Mucosa of rectum (tissue), 2 donors: Measurements from ENCODE around the gene PI16.

Source experiments
- H3K27ac ChIP-seq, 2 donors: one replicate each; pipeline ENCODE4 v1.7.0; 2013; ENCODE audit warnings: inconsistent platforms in 2 of 2, low read depth in 2 of 2, low read length in 2 of 2
- H3K27me3 ChIP-seq, 2 donors: one replicate each; pipeline ENCODE4 v1.7.0; 2013; ENCODE audit warnings: low read length in 2 of 2; ENCODE audit not compliant: control insufficient read depth in 2 of 2, insufficient read depth in 2 of 2
- H3K36me3 ChIP-seq, 2 donors: one replicate each; pipeline ENCODE4 v1.7.0; 2013; ENCODE audit warnings: low read length in 2 of 2; ENCODE audit not compliant: control insufficient read depth in 2 of 2, insufficient read depth in 2 of 2
- H3K4me1 ChIP-seq, 2 donors: one replicate each; pipeline ENCODE4 v1.7.0; 2013; ENCODE audit warnings: low read length in 2 of 2, mild to moderate bottlenecking in 1 of 2; ENCODE audit not compliant: control insufficient read depth in 2 of 2, insufficient read depth in 2 of 2
- H3K4me3 ChIP-seq, 2 donors: one replicate each; pipeline ENCODE4 v1.7.0; 2013; ENCODE audit warnings: low read length in 2 of 2
- H3K9ac ChIP-seq, 2 donors: one replicate each; pipeline ENCODE4 v1.7.0; 2013; ENCODE audit warnings: low read length in 2 of 2, low read depth in 1 of 2, mild to moderate bottlenecking in 1 of 2
- H3K9me3 ChIP-seq, 2 donors: one replicate each; pipeline ENCODE4 v1.7.0; 2013; ENCODE audit warnings: low read length in 2 of 2; ENCODE audit not compliant: control insufficient read depth in 2 of 2
- donor health status: healthy.
- donor health status: Normal muscosa, but diverticular disease.

Gene PI16

GRCh38 chr6:36964908-36965307, 10.4 kb downstream of the PI16 start:
- Histone ChIP-seq H3K27me3 (no peaks in the 10 kb centered on the region), H3K9ac (no peak overlapping the region), H3K27ac (no peak overlapping the region), H3K9me3 (no peaks in the 10 kb centered on the region), H3K4me1 (peaks cover 0 to 3% of the 10 kb centered on the region in 2 donors), H3K4me3 (no peak overlapping the region), H3K36me3 (peaks cover 24 to 28% of the 10 kb centered on the region in 2 donors)

DNA sequence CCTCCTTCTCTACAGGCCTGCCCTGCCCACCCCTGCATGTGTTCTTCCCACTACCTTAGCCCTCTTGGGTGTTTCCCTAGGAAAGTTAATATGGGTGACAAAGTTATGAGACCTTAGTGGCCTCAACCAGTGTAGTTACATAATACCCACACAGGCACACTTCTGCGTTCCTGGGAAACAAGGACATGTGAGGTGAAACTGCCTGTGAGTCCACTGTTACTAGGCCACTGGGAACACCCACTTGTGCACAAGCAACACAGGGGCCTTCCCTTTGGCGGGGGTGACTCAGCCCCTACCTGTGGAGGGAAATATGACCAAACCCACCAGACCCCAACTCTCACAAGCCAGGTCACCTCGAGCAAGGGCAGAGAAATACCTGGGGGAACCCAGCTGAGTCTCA, 12.8 kb downstream of the PI16 start:
- H3K9me3 ChIP-seq, result no peaks in the 10 kb centered on the region
- no peak overlapping the region for H3K9ac ChIP-seq
- H3K36me3 ChIP-seq, result peaks cover 48 to 52% of the 10 kb centered on the region in 2 donors
- H3K27me3 ChIP-seq, result no peaks in the 10 kb centered on the region
- no peak overlapping the region for H3K4me3 ChIP-seq
- peaks cover 0 to 3% of the 10 kb centered on the region in 2 donors for H3K4me1 ChIP-seq
- H3K27ac ChIP-seq, result no peak overlapping the region

DNA sequence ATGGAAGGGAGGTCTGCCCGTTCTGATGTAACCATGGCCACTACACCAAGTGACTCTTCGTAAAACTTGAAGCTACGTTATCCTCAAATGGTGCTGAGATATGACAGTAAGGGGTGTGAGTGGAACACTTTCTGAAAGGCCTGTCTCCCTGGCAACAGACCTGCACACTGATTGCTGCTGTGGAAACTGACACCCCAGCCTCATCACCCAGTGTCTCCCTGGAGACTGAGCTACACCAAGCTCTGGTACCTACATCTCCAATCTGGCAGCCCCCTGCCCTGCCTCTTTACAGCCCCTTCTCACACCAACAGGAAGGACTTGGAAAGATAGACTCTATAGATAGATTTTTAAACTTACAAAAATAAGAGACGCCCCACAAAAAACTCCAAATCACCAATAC, 13.2 kb downstream of the PI16 start:
- H3K27ac ChIP-seq, result no peak overlapping the region
- H3K4me3 ChIP-seq, result no peak overlapping the region
- no peak overlapping the region for H3K9ac ChIP-seq

DNA sequence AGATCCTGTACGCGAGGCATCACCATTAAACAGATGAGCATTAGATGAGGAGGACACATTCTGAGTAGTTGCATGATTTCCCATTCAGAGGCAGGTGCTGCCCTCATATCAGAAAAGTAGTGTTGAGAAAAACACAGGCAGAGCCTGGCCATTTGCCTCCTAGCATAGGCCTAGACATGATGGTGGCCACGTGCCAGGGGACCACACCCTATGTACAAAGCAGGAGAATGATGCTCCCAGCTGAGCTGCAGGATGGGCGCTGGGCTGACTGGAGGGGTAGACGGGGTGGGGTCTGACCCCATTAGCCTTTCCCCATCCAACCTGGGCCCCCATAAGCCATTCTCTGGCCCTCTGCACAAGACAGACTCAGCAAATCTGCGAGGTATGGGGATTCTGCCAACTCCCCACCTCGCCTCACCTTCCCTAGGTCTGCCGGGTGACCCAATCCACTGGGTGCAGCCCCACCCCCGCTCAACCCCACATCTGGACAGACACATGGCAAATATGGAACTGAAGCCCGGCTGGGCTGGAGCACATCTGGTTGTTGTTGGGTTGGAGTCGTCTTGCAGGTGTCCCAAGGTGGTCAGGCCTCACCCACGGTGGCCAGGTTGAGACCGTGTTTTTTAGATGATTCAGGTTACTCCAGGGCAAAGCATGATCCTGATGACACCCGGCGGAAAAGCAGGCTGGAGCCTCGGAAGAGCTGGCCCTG, 13.9 kb downstream of the PI16 start:
- Histone ChIP-seq H3K9ac (no peak overlapping the region), H3K9me3 (no peaks in the 10 kb centered on the region), H3K27me3 (no peaks in the 10 kb centered on the region), H3K27ac (no peak overlapping the region), H3K36me3 (peaks cover 59 to 63% of the 10 kb centered on the region in 2 donors), H3K4me3 (no peak overlapping the region), H3K4me1 (peaks cover 0 to 3% of the 10 kb centered on the region in 2 donors)

More for the DNA sequence above, 13.2 kb downstream of the PI16 start:
- Histone ChIP-seq H3K9me3 (no peaks in the 10 kb centered on the region), H3K4me1 (peaks cover 0 to 3% of the 10 kb centered on the region in 2 donors), H3K36me3 (peaks cover 53 to 57% of the 10 kb centered on the region in 2 donors), H3K27me3 (no peaks in the 10 kb centered on the region)

DNA sequence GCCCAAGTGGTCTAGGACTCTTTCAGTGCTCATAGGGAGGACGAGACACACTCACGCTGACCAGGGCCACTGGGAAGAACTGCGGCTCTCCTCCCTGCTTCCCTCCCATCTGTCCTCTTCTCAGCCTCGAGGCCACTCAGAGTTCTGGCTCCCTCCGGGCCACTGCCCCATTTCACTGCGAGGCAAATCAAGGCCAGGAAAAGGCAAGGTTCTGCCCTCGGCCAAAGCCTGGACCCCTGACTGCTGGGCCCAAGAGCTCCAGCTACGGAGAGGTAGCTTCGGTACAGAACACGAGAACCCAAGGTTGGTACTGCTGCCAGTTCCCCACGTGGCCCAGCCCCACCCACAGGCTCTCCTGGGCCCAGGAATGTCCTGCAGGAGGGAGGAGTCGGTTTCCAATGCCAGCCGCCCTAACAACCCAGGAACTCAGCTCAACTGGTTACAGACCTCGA, 14.7 kb downstream of the PI16 start:
- no peaks in the 10 kb centered on the region for H3K27me3 ChIP-seq
- peaks cover 67 to 70% of the 10 kb centered on the region in 2 donors for H3K36me3 ChIP-seq
- no peaks in the 10 kb centered on the region for H3K4me1 ChIP-seq
- no peaks in the 10 kb centered on the region for H3K9me3 ChIP-seq
- no peak overlapping the region for H3K9ac ChIP-seq
- H3K27ac ChIP-seq, result no peak overlapping the region
- H3K4me3 ChIP-seq, result no peak overlapping the region

DNA sequence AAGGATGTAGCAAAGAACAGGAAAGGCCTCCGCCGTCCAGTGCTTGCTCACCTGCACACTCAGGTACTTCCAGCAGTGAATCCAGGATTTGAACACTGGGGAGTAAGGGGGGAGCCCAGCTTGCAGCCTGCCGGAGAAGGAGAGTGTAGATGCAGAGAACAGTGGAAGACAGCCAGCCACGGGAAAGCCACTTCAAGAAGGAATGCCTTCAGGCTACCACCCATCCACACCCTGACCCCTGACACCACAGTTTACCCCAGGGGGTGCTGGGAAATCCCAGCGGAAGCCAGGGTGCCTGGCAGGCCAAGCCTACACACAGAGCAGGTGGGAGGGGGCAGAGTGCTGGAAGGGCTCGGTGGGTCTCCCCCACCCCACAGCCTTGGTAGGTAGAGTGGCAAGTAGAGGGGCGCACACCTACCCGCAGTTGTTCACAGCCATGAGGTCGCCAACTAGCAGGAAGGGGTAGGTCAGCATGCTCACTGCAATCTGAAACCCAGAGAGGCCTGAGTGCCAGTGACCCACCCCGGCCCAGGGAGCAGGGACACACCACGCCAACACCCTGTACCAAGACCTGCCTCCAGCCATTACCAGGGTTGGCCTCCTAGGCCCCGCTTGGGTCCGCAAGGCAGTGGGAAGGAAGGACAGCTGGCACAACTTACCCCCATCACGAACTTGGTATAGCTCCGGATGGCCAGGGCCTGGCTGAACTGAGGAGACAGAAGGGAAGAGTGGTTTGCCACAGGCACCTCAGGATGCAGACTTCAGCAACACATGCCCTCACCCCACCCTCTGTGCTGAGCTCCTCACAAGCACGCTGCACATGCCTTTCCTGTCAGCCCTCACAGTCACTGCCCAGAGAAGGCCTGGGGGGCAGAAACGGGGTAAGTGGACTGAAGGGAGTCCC, 15.7 kb downstream of the PI16 start:
- Histone ChIP-seq H3K9me3 (no peaks in the 10 kb centered on the region), H3K4me3 (no peak overlapping the region), H3K36me3 (peaks cover 77 to 80% of the 10 kb centered on the region in 2 donors), H3K9ac (no peak overlapping the region), H3K4me1 (no peaks in the 10 kb centered on the region), H3K27ac (no peak overlapping the region), H3K27me3 (no peaks in the 10 kb centered on the region)

- peaks cover 86 to 89% of the 10 kb centered on the region in 2 donors for H3K36me3 ChIP-seq
- no peaks in the 10 kb centered on the region for H3K4me1 ChIP-seq
- H3K9ac ChIP-seq, result no peak overlapping the region
- no peaks in the 10 kb centered on the region for H3K9me3 ChIP-seq
- no peak overlapping the region for H3K4me3 ChIP-seq
- H3K27me3 ChIP-seq, result no peaks in the 10 kb centered on the region
- H3K27ac ChIP-seq, result no peak overlapping the region
Observed at GRCh38 chr6:36970892-36971842, 16.6 kb downstream of the PI16 start.

GRCh38 chr6:36971921-36972673, 17.6 kb downstream of the PI16 start:
- Histone ChIP-seq H3K27me3 (no peaks in the 10 kb centered on the region), H3K4me1 (no peaks in the 10 kb centered on the region), H3K4me3 (no peak overlapping the region), H3K9ac (no peak overlapping the region), H3K9me3 (no peaks in the 10 kb centered on the region), H3K36me3 (peaks cover 95 to 98% of the 10 kb centered on the region in 2 donors), H3K27ac (no peak overlapping the region)

DNA sequence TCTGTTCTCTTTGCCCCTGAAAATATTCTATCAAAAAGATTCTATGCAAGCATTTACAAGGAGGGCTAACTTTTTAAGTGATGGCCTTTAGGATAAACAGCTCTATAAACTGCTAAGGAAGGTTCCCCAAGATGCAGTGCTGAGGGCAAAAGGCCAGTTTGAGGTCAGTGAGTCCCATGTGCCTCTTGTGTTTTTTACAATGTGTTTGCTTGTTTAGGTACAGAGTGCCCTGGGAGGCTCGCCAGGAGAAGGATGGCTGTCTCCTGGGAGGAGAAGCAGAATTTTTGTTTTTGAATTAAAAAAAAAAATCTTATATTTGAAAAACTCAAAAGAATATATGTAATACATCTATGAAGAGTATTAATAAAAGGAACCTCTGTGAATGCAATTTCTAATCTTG, 18.7 kb downstream of the PI16 start:
- no peak overlapping the region for H3K27ac ChIP-seq
- peaks cover 98 to 100% of the 10 kb centered on the region in 2 donors for H3K36me3 ChIP-seq
- H3K4me3 ChIP-seq, result no peak overlapping the region
- no peak overlapping the region for H3K9ac ChIP-seq
- H3K9me3 ChIP-seq, result no peaks in the 10 kb centered on the region
- no peaks in the 10 kb centered on the region for H3K4me1 ChIP-seq
- H3K27me3 ChIP-seq, result no peaks in the 10 kb centered on the region
